H1 (cell line): ENCODE data around the gene SHROOM3. TPM values are rescaled to one million over a fixed set of nuclear protein-coding genes. Genes with fewer than 3 reads are reported as not detected.

Experiments used
- ASH2L ChIP-seq: fragments of 200-600, 300-600 bp; sonication (generic); IDR thresholded peaks from one replicate; pipeline ENCODE4 v1.7.1; 2017; ENCODE audit warnings: low read length
- ATF3 ChIP-seq: IDR thresholded peaks from 2 replicates; pipeline ENCODE4 v1.6.1; 2011; ENCODE audit warnings: low read depth, mild to moderate bottlenecking, low read length; ENCODE audit not compliant: insufficient read depth
- BCL11A ChIP-seq, 2 experiments: IDR thresholded peaks; one replicate each; pipeline ENCODE4 v1.6.1; 2011; ENCODE audit warnings: low read depth in 2 of 2, low read length in 2 of 2, mild to moderate bottlenecking in 2 of 2
- CHD7 ChIP-seq: fragments of 300-600 bp; sonication (generic); IDR thresholded peaks from 2 replicates; pipeline ENCODE4 v1.7.1; 2012; ENCODE audit warnings: low read length, moderate library complexity, mild to moderate bottlenecking, inconsistent platforms; ENCODE audit not compliant: insufficient replicate concordance
- JUND ChIP-seq: IDR thresholded peaks from 2 replicates; pipeline ENCODE4 v1.6.1; 2011; ENCODE audit warnings: mild to moderate bottlenecking, improper control_type of control experiment, low read length
- MAFK ChIP-seq: IDR thresholded peaks from 2 replicates; pipeline ENCODE4 v1.6.1; 2012; ENCODE audit warnings: low read depth, mild to moderate bottlenecking, improper control_type of control experiment, low read length
- RNF2 ChIP-seq: fragments of 200-900, 300-1000 bp; sonication (generic); IDR thresholded peaks from 2 replicates; pipeline ENCODE4 v1.7.1; 2016; ENCODE audit warnings: borderline replicate concordance, low read depth, mild to moderate bottlenecking, antibody characterized with exemption, low read length; ENCODE audit not compliant: poor library complexity, severe bottlenecking; ENCODE audit errors: missing control alignments
- RXRA ChIP-seq: IDR thresholded peaks from 2 replicates; pipeline ENCODE4 v1.6.1; 2011; ENCODE audit warnings: low read depth, mild to moderate bottlenecking, low read length, moderate library complexity; ENCODE audit not compliant: insufficient read depth
- SUZ12 ChIP-seq: fragments of 200-600 bp; sonication (generic); IDR thresholded peaks from 2 replicates; pipeline ENCODE4 v1.6.1; 2012; ENCODE audit warnings: mild to moderate bottlenecking, inconsistent platforms, low read length, moderate library complexity, mixed read lengths
- TEAD4 ChIP-seq: IDR thresholded peaks from 2 replicates; pipeline ENCODE4 v1.6.1; 2012; ENCODE audit warnings: low read depth, low read length, inconsistent platforms, mixed read lengths
- polyA plus RNA-seq, 7 experiments: library from polyadenylated mRNA; depleted of rRNA in 3 of 7; stranded (reverse) in 5 of 7; unstranded in 2 of 7; fragments of >200 nt in 5 of 7; fragments of 200-250 nt in 2 of 7; gene quantifications; 1 replicate in 5 of 7; 2 replicates in 1 of 7; 4 replicates in 1 of 7; pipeline versions ENCODE4 v1.2.1 to v1.2.3, GENCODE V29; 2011 to 2013; ENCODE audit warnings: missing spikeins in 2 of 7, mixed read lengths in 2 of 7
- total RNA-seq: library from RNA; stranded (reverse); fragmentation: NEBNext Ultra II Directional; extraction: Animal tissue kit (Norgen Biotek cat#: 25700); gene quantifications from 2 replicates; pipeline ENCODE4 v1.2.1, GENCODE V29; 2021

Gene SHROOM3
- total and polyA plus RNA-seq, 2 of the 8 experiments (the other 6 are each of a cell fraction or from before 2014, with no cell fraction given): 15.8 to 34.0 TPM

GRCh38 chr4:76765473-76766183 is 330.6 kb downstream of the SHROOM3 start (continued):
- no peak for TF ChIP-seq RNF2
- TF ChIP-seq SUZ12: no peak
- TF ChIP-seq JUND: no peak
- no peak for TF ChIP-seq RXRA
- TF ChIP-seq TEAD4: no peak
- TF ChIP-seq CHD7: no peak
- no peak for TF ChIP-seq ASH2L
- no peak for TF ChIP-seq ATF3
- TF ChIP-seq BCL11A (IDR thresholded peaks at IDR 0.05; ENCODE audit: low read depth in 2 of 2, low read length in 2 of 2): no peak
- TF ChIP-seq MAFK: no peak
